ENCODE measurements around the gene TSPAN17.

GRCh38 chr5:176644294-176644693 is 3.0 kb upstream of the TSPAN17 start:
- TF ChIP-seq CTCF (IDR thresholded peaks at IDR 0.05) (no peak), POLR2AphosphoS5 (IDR thresholded peaks at IDR 0.05) (no peak), POLR2A (IDR thresholded peaks at IDR 0.05) (no peak)
